WTC11 (cell line): ENCODE results near the gene TXN2. TPM values are rescaled to one million over a fixed set of nuclear protein-coding genes. Genes with fewer than 3 reads are reported as not detected.
A peak's percentile ranks its signal among the peaks of the same experiment; 100 is the strongest.

Experiments
- ATAC-seq: fragments of 200-7000 bp; cut with Tn5 transposase; 2 replicates; pipeline ENCODE4 v1.10.0; 2021; ENCODE audit warnings: mild to moderate bottlenecking, moderate library complexity
- CTCF ChIA-PET: fragments of 300-600 bp; sonication (Branson Sonifier 250); formaldehyde crosslinking; loops from one replicate; lab custom pipeline; 2021; ENCODE audit warnings: antibody characterized with exemption; lab: Charles Lee
- POLR2A ChIA-PET: fragments of 350-600 bp; sonication (Branson Sonifier 250); formaldehyde crosslinking; loops from one replicate; lab custom pipeline; 2021; ENCODE audit warnings: antibody characterized with exemption; lab: Charles Lee
- DNase-seq: peaks from one replicate; pipeline ENCODE4 v3.0.0; 2021; ENCODE audit warnings: low spot score
- H3K27ac Mint-ChIP-seq: 2 replicates; pipeline ENCODE4 v1.8.0; 2021; ENCODE audit warnings: mixed read lengths
- H3K27me3 Mint-ChIP-seq: 2 replicates; pipeline ENCODE4 v1.8.0; 2021; ENCODE audit warnings: low read depth, mild to moderate bottlenecking, moderate library complexity, mixed read lengths
- H3K36me3 Mint-ChIP-seq: 2 replicates; pipeline ENCODE4 v1.8.0; 2021; ENCODE audit warnings: mixed read lengths
- H3K4me1 Mint-ChIP-seq: 2 replicates; pipeline ENCODE4 v1.8.0; 2022; ENCODE audit warnings: mixed read lengths
- H3K4me3 Mint-ChIP-seq: 2 replicates; pipeline ENCODE4 v1.8.0; 2021; ENCODE audit warnings: mild to moderate bottlenecking, moderate library complexity, mixed read lengths
- H3K9me3 Mint-ChIP-seq: 2 replicates; pipeline ENCODE4 v1.8.0; 2021; ENCODE audit warnings: mixed read lengths
- GABPB1 ChIP-seq: sonication (generic); formaldehyde crosslinking; IDR thresholded peaks from 2 replicates; pipeline ENCODE4 v1.8.1; 2023; ENCODE audit warnings: mild to moderate bottlenecking, missing genetic modification reagents
- JAZF1 ChIP-seq: fragments of 250-450 bp; sonication (Bioruptor Pico); IDR thresholded peaks from 2 replicates; pipeline ENCODE4 v1.9.0; 2021; ENCODE audit warnings: moderate library complexity, mild to moderate bottlenecking, inconsistent platforms
- MYBL2 ChIP-seq: sonication (generic); formaldehyde crosslinking; IDR thresholded peaks from 2 replicates; pipeline ENCODE4 v1.8.1; 2023; ENCODE audit warnings: mild to moderate bottlenecking, moderate library complexity, missing genetic modification reagents
- NFE2L1 ChIP-seq: sonication (generic); formaldehyde crosslinking; IDR thresholded peaks from 2 replicates; pipeline ENCODE4 v1.8.1; 2023; ENCODE audit warnings: missing genetic modification reagents
- NR3C1 ChIP-seq: sonication (generic); formaldehyde crosslinking; conservative IDR thresholded peaks from 2 replicates; pipeline ENCODE4 v1.8.1; 2023; ENCODE audit warnings: low read depth, mild to moderate bottlenecking, missing genetic modification reagents
- SP1 ChIP-seq: sonication (generic); formaldehyde crosslinking; conservative IDR thresholded peaks from 2 replicates; pipeline ENCODE4 v1.8.1; 2022; ENCODE audit warnings: missing genetic modification reagents
- ZNF671 ChIP-seq: fragments of 250-450 bp; sonication (Bioruptor Pico); IDR thresholded peaks from 2 replicates; pipeline ENCODE4 v1.8.0; 2021; ENCODE audit warnings: mild to moderate bottlenecking
- total RNA-seq: library from RNA; stranded (reverse); gene quantifications from 3 replicates; pipeline ENCODE4 v1.2.3, GENCODE V29; 2021
- TF ChIP-seq, protein P1 (sequence below): fragments of 250-450 bp; sonication (Bioruptor Pico); IDR thresholded peaks from 2 replicates; pipeline ENCODE4 v1.9.0; 2021; ENCODE audit warnings: mild to moderate bottlenecking, borderline replicate concordance
- TF ChIP-seq, protein P2 (sequence below): fragments of 250-450 bp; sonication (Bioruptor Pico); IDR thresholded peaks from 2 replicates; pipeline ENCODE4 v1.8.0; 2021; ENCODE audit warnings: mild to moderate bottlenecking
- TF ChIP-seq, protein P3 (sequence below): fragments of 250-450 bp; sonication (Bioruptor Pico); conservative IDR thresholded peaks from 2 replicates; pipeline ENCODE4 v1.9.0; 2021; ENCODE audit warnings: mild to moderate bottlenecking
- TF ChIP-seq, protein P4 (sequence below): sonication (generic); formaldehyde crosslinking; IDR thresholded peaks from 2 replicates; pipeline ENCODE4 v1.8.0; 2022; ENCODE audit warnings: mild to moderate bottlenecking, missing genetic modification reagents

The TXN2 gene
- total RNA-seq, 1 experiment from 2014 or later, result 57.6 TPM

DNA sequence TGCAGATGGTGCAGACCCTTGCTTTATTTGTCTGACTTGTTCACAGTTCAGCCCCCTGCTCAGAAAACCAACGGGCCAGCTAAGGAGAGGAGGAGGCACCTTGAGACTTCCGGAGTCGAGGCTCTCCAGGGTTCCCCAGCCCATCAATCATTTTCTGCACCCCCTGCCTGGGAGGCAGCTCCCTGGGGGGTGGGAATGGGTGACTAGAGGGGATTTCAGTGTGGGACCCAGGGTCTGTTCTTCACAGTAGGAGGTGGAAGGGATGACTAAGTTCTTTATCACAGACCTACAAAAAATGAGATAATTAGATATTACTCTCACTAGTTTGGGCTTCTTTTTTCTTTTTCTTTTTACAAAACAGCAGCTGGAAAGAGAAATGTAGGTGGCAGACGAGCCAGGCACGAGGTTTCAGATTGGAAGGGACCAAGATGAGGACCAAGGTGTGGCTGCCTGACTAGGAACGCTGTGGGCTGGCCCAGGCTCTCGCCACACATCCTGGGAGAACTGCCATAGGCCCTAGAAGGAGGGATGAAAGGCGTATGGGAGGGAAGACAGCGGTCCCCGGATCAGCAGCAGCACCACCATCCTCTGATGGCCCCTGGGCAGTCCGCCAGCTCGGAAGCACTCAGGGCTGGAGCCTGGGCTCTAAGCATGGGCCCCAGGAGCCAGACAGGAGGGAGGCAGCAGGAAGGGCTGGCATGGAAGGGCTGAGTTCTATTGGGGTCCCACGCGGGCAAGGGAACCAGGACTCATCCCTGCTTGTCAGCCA is 14.2 kb downstream of the TXN2 start:
- Mint-ChIP-seq H3K27ac (no peak overlapping the region), H3K9me3 (no peaks in the 10 kb centered on the region), H3K27me3 (no peaks in the 10 kb centered on the region), H3K4me1 (peaks cover 6% of the 10 kb centered on the region), H3K4me3 (no peak overlapping the region), H3K36me3 (peaks cover 3% of the 10 kb centered on the region; the same call in 1 of the 2 replicates)
- TF ChIP-seq NFE2L1 (CRISPR knock-in tag) (no peak), ZNF671 (CRISPR knock-in tag) (no peak)
- POLR2A ChIA-PET, result no interaction called here
- CTCF ChIA-PET, result no interaction called here
- DNase-seq (no peak), ATAC-seq (no peak)

DNA sequence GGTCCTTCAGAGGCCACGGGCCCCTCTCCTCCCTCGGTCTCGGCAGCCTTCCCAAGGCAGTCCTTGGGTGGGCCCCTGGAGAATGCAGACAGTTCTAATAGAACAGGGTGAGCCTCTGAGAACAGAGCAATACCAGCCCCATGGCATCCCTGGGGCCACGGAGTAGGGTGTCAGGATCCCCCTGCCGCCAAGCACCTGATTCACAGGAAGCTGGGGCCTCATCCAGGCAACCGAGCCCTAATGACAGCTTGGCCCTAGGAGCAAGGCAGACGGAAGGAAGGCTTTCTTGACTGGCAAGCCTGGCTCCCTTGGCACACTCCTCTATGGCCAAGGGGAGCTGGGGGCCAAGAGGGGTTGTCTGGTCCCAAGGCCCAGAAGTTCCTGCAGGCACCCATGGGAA is 15.2 kb downstream of the TXN2 start:
- H3K4me1 Mint-ChIP-seq, result peaks cover 15% of the 10 kb centered on the region
- ATAC-seq, result no peak
- POLR2A ChIA-PET, result no interaction called here

DNA sequence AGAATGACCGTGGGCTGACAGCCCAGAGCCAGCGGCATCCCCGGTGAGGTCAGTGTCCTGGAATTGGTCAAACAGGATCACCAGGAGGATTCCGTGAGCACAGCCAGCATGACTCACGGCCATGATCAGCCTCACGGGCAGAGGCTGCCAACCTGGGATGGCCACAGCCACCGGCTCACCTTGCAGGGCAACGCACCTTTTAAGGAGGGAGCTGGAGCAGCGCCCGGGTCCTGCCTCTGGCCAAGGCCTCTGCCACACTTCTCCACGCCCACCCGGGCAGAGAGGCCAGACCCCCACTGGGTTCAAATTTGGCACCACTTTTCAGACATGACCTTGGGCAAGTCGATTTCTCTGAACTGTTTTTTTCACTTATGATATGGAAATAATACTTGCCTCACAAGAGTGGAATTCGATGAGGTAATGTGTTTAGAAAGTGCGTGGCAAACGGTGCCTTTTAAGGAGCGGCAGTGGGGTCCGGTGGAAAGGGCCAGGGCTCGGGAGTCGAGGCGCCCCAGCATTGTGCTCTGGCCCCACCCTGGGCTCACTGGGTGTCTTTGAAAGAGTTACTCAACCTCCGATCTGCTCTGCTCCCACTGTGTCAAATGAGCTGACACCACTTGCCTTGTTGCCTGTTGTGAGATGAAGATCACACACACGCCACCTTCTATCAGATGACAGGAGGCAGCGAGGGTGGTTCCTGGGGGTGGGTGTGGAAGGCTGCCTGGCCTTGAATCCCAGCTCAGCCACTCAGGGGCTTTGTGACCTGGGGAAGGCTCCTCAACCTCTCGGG is 16.0 kb downstream of the TXN2 start:
- DNase-seq, result no peak

More for the DNA sequence above, 15.2 kb downstream of the TXN2 start:
- H3K27ac Mint-ChIP-seq, result no peak overlapping the region
- H3K9me3 Mint-ChIP-seq, result no peaks in the 10 kb centered on the region
- CTCF ChIA-PET, result interaction anchor here (1.2 kb wide), 1 partner anchor 20 kb away, joined by 5 read pairs; no protein-coding TSS in a partner anchor
- H3K36me3 Mint-ChIP-seq, result no peaks in the 10 kb centered on the region
- H3K4me3 Mint-ChIP-seq, result no peak overlapping the region
- no peak for DNase-seq
- TF ChIP-seq NR3C1 (CRISPR knock-in tag) (no peak), SP1 (CRISPR knock-in tag) (no peak)
- TF ChIP-seq, protein P1, sequence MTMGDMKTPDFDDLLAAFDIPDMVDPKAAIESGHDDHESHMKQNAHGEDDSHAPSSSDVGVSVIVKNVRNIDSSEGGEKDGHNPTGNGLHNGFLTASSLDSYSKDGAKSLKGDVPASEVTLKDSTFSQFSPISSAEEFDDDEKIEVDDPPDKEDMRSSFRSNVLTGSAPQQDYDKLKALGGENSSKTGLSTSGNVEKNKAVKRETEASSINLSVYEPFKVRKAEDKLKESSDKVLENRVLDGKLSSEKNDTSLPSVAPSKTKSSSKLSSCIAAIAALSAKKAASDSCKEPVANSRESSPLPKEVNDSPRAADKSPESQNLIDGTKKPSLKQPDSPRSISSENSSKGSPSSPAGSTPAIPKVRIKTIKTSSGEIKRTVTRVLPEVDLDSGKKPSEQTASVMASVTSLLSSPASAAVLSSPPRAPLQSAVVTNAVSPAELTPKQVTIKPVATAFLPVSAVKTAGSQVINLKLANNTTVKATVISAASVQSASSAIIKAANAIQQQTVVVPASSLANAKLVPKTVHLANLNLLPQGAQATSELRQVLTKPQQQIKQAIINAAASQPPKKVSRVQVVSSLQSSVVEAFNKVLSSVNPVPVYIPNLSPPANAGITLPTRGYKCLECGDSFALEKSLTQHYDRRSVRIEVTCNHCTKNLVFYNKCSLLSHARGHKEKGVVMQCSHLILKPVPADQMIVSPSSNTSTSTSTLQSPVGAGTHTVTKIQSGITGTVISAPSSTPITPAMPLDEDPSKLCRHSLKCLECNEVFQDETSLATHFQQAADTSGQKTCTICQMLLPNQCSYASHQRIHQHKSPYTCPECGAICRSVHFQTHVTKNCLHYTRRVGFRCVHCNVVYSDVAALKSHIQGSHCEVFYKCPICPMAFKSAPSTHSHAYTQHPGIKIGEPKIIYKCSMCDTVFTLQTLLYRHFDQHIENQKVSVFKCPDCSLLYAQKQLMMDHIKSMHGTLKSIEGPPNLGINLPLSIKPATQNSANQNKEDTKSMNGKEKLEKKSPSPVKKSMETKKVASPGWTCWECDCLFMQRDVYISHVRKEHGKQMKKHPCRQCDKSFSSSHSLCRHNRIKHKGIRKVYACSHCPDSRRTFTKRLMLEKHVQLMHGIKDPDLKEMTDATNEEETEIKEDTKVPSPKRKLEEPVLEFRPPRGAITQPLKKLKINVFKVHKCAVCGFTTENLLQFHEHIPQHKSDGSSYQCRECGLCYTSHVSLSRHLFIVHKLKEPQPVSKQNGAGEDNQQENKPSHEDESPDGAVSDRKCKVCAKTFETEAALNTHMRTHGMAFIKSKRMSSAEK (CRISPR knock-in tag), result no peak
- TF ChIP-seq, protein P2, sequence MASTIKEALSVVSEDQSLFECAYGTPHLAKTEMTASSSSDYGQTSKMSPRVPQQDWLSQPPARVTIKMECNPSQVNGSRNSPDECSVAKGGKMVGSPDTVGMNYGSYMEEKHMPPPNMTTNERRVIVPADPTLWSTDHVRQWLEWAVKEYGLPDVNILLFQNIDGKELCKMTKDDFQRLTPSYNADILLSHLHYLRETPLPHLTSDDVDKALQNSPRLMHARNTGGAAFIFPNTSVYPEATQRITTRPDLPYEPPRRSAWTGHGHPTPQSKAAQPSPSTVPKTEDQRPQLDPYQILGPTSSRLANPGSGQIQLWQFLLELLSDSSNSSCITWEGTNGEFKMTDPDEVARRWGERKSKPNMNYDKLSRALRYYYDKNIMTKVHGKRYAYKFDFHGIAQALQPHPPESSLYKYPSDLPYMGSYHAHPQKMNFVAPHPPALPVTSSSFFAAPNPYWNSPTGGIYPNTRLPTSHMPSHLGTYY (CRISPR knock-in tag), result no peak
- TF ChIP-seq, all 79 proteins: peak for 0
- no peaks in the 10 kb centered on the region for H3K27me3 Mint-ChIP-seq

More for the DNA sequence above, 16.0 kb downstream of the TXN2 start:
- no peak for ATAC-seq
- Mint-ChIP-seq H3K36me3 (no peaks in the 10 kb centered on the region), H3K9me3 (no peaks in the 10 kb centered on the region), H3K27ac (peak overlapping the region; percentile 70), H3K27me3 (no peaks in the 10 kb centered on the region; the same call in none of the 2 replicates), H3K4me1 (peaks cover 21% of the 10 kb centered on the region), H3K4me3 (no peak overlapping the region)
- POLR2A ChIA-PET, result no interaction called here
- CTCF ChIA-PET, result interaction anchor here (1.2 kb wide), 1 partner anchor 21 kb away, joined by 5 read pairs; no protein-coding TSS in a partner anchor
- TF ChIP-seq MYBL2 (CRISPR knock-in tag) (no peak), GABPB1 (no peak), JAZF1 (CRISPR knock-in tag) (no peak)
- TF ChIP-seq, protein P3, sequence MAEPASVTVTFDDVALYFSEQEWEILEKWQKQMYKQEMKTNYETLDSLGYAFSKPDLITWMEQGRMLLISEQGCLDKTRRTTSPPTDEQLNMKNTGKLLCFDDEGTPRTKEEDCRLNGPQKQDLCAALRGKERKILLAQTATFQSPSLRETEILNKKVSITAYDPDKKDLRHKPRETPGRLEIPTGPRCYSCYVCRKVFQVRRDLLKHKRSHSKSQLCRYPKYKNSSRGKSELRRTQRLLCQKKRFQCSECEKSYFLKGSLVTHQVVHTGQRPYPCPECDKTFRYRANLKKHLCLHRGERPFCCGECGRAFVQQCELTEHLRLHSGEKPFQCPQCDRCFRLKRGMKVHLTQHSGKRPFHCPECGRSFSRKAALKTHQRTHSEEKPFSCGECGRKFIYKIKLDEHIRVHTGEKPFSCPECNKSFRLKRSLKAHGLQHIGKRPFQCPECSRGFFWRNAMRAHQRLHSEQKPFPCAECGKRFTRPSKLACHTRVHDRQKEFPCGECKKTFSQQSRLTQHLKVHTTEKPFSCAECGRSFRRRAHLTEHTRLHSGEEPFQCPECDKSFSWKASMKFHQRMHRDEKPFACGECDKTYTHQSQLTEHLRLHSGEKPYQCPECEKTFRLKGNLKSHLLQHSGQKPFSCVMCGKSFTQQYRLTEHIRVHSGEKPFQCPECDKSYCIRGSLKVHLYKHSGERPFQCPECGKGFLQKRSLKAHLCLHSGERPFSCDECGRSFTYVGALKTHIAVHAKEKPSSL, result no peak
- TF ChIP-seq, protein P4, sequence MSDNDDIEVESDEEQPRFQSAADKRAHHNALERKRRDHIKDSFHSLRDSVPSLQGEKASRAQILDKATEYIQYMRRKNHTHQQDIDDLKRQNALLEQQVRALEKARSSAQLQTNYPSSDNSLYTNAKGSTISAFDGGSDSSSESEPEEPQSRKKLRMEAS (CRISPR knock-in tag), result no peak
